Hepatocyte (in vitro differentiated cells): ENCODE results near the gene ANO3. TPM values are rescaled to one million over a fixed set of nuclear protein-coding genes. Genes with fewer than 3 reads are reported as not detected.

ENCODE experiments used
- DNase-seq: peaks from one replicate; pipeline ENCODE4 v3.0.0-alpha.2; 2016; ENCODE audit warnings: low spot score
- H2AFZ ChIP-seq: fragments of 200-600 bp; sonication (generic); 2 replicates; pipeline ENCODE4 v1.6.0; 2016; ENCODE audit warnings: antibody characterized with exemption, mild to moderate bottlenecking
- H3K27ac ChIP-seq: fragments of 200-600 bp; sonication (generic); 2 replicates; pipeline ENCODE4 v1.5.1; 2016; ENCODE audit warnings: mild to moderate bottlenecking
- H3K27me3 ChIP-seq: fragments of 200-600 bp; sonication (generic); 2 replicates; pipeline ENCODE4 v1.6.1; 2016
- H3K36me3 ChIP-seq: fragments of 200-600 bp; sonication (generic); replicated peaks from 2 replicates; pipeline ENCODE4 v1.5.1; 2016; ENCODE audit warnings: low read depth; ENCODE audit not compliant: insufficient read depth
- H3K4me1 ChIP-seq: fragments of 200-600 bp; sonication (generic); 2 replicates; pipeline ENCODE4 v1.5.1; 2016; ENCODE audit warnings: mild to moderate bottlenecking, moderate library complexity; ENCODE audit not compliant: insufficient read depth
- H3K4me2 ChIP-seq: fragments of 200-600 bp; sonication (generic); 2 replicates; pipeline ENCODE4 v1.6.0; 2016
- H3K4me3 ChIP-seq: fragments of 200-600 bp; sonication (generic); 2 replicates; pipeline ENCODE4 v1.5.1; 2016; ENCODE audit warnings: mild to moderate bottlenecking
- H3K79me2 ChIP-seq: fragments of 200-600 bp; sonication (generic); 2 replicates; pipeline ENCODE4 v1.6.0; 2017; ENCODE audit warnings: mild to moderate bottlenecking
- H3K9me2 ChIP-seq: fragments of 200-600 bp; sonication (generic); replicated peaks from 2 replicates; pipeline ENCODE4 v1.6.0; 2017; ENCODE audit warnings: mild to moderate bottlenecking; ENCODE audit not compliant: insufficient read depth
- H3K9me3 ChIP-seq: fragments of 200-600 bp; sonication (generic); 2 replicates; pipeline ENCODE4 v1.5.1; 2016; ENCODE audit warnings: low read depth, mild to moderate bottlenecking
- H4K20me1 ChIP-seq: fragments of 200-600 bp; sonication (generic); 2 replicates; pipeline ENCODE4 v1.6.0; 2016; ENCODE audit warnings: mild to moderate bottlenecking; ENCODE audit not compliant: insufficient read depth, poor library complexity, severe bottlenecking
- CTCF ChIP-seq: fragments of 200-600 bp; sonication (generic); IDR thresholded peaks from 2 replicates; pipeline ENCODE4 v1.5.1; 2016; ENCODE audit warnings: antibody characterized with exemption, mild to moderate bottlenecking; ENCODE audit not compliant: poor library complexity
- EZH2 ChIP-seq: fragments of 200-600 bp; sonication (generic); IDR thresholded peaks from 2 replicates; pipeline ENCODE4 v1.6.1; 2016; ENCODE audit warnings: antibody characterized with exemption, mild to moderate bottlenecking, borderline replicate concordance
- EZH2phosphoT487 ChIP-seq: fragments of 200-600 bp; sonication (generic); IDR thresholded peaks from one replicate; pipeline ENCODE4 v1.6.1; 2018; ENCODE audit warnings: antibody characterized with exemption, mild to moderate bottlenecking, low read depth, moderate library complexity; ENCODE audit not compliant: unreplicated experiment, severe bottlenecking
- WGBS: methylation state at CpG from one replicate; pipeline ENCODE4 v1.1.6; 2016; ENCODE audit warnings: low lambda C conversion rate; ENCODE audit errors: missing lambda C conversion rate; 5-methylcytosine and 5-hydroxymethylcytosine counted together
- polyA plus RNA-seq: library from polyadenylated mRNA; unstranded; fragments of >200 nt; fragmentation: Nextera tagmentation; extraction: Ambion mirVana; gene quantifications from 2 replicates; pipeline ENCODE4 v1.2.1, GENCODE V29; 2016
- total RNA-seq: library from RNA; depleted of rRNA; stranded (reverse); fragments of >200 nt; gene quantifications from 2 replicates; pipeline ENCODE4 v1.2.3, GENCODE V29; 2014

Gene ANO3
- total and polyA plus RNA-seq, 2 experiments from 2014 or later, result 0.17 TPM; not detected in 1

GRCh38 chr11:26649884-26650283 lies 318.0 kb downstream of the ANO3 start:
- H3K4me3 ChIP-seq, result no peak overlapping the region
- H3K9me3 ChIP-seq, result no peaks in the 10 kb centered on the region
- H3K4me1 ChIP-seq, result no peaks in the 10 kb centered on the region
- no peak overlapping the region for H3K4me2 ChIP-seq
- peak; percentile 84 for DNase-seq
- H2AFZ ChIP-seq, result no peak overlapping the region
- H4K20me1 ChIP-seq, result no peaks in the 10 kb centered on the region
- no peak overlapping the region for H3K27ac ChIP-seq
- TF ChIP-seq CTCF (peak; percentile 73), EZH2phosphoT487 (no peak)
- no peaks in the 10 kb centered on the region for H3K9me2 ChIP-seq
- 34% methylated on average over 8 of the region's 8 CpGs for WGBS
- H3K36me3 ChIP-seq, result no peaks in the 10 kb centered on the region
- no peaks in the 10 kb centered on the region for H3K79me2 ChIP-seq
- H3K27me3 ChIP-seq, result peaks cover 19% of the 10 kb centered on the region

GRCh38 chr11:26651916-26652315 lies 320.0 kb downstream of the ANO3 start:
- DNase-seq, result no peak
- TF ChIP-seq EZH2phosphoT487 (no peak), EZH2 (no peak), CTCF (no peak)
- Histone ChIP-seq H4K20me1 (no peaks in the 10 kb centered on the region), H3K79me2 (no peaks in the 10 kb centered on the region), H3K27ac (no peak overlapping the region), H3K36me3 (no peaks in the 10 kb centered on the region), H2AFZ (no peak overlapping the region), H3K4me1 (no peaks in the 10 kb centered on the region), H3K4me2 (no peak overlapping the region), H3K4me3 (no peak overlapping the region), H3K9me3 (no peaks in the 10 kb centered on the region), H3K27me3 (peaks cover 19% of the 10 kb centered on the region), H3K9me2 (no peaks in the 10 kb centered on the region)
- WGBS, result 88% methylated on average over 6 of the region's 6 CpGs

GRCh38 chr11:26655287-26655686 lies 323.4 kb downstream of the ANO3 start:
- Histone ChIP-seq H3K4me3 (no peak overlapping the region), H2AFZ (no peak overlapping the region), H3K4me1 (no peaks in the 10 kb centered on the region), H3K4me2 (no peak overlapping the region), H3K27ac (no peak overlapping the region), H3K9me2 (no peaks in the 10 kb centered on the region), H3K79me2 (no peaks in the 10 kb centered on the region), H3K27me3 (peaks cover 19% of the 10 kb centered on the region), H4K20me1 (no peaks in the 10 kb centered on the region), H3K9me3 (no peaks in the 10 kb centered on the region), H3K36me3 (no peaks in the 10 kb centered on the region)
- DNase-seq, result no peak
- TF ChIP-seq CTCF (no peak), EZH2 (no peak), EZH2phosphoT487 (no peak)
- WGBS, result 92% methylated on average over 2 of the region's 2 CpGs

GRCh38 chr11:26662916-26663315 lies 331.0 kb downstream of the ANO3 start:
- Histone ChIP-seq H3K9me2 (no peaks in the 10 kb centered on the region), H4K20me1 (no peaks in the 10 kb centered on the region), H3K27ac (no peak overlapping the region), H3K4me3 (no peak overlapping the region), H3K27me3 (no peaks in the 10 kb centered on the region), H3K79me2 (no peaks in the 10 kb centered on the region), H3K4me1 (no peaks in the 10 kb centered on the region), H3K4me2 (no peak overlapping the region), H3K36me3 (no peaks in the 10 kb centered on the region), H2AFZ (no peak overlapping the region), H3K9me3 (no peaks in the 10 kb centered on the region)
- WGBS, result 65% methylated on average over 1 of the region's 1 CpG
- TF ChIP-seq CTCF, result no peak
- no peak for TF ChIP-seq EZH2phosphoT487
- no peak for TF ChIP-seq EZH2
- no peak for DNase-seq
